Measurements from ENCODE around the gene DUSP22.

GRCh38 chr6:395432-396125, 103.3 kb downstream of the DUSP22 start:
- TF ChIP-seq NKRF (IDR thresholded peaks at IDR 0.05; ENCODE audit: borderline replicate concordance) (no peak), MLX (CRISPR knock-in tag; conservative IDR thresholded peaks at IDR 0.05) (no peak)
